Epithelial cell of proximal tubule (primary cell): ENCODE results near the gene COPA. TPM values are rescaled to one million over a fixed set of nuclear protein-coding genes. Genes with fewer than 3 reads are reported as not detected.

Source experiments
- DNase-seq: peaks from one replicate; pipeline ENCODE4 v3.0.0-alpha.2; 2011; ENCODE audit warnings: low read depth
- H3K4me3 ChIP-seq: 2 replicates; pipeline ENCODE4 v1.5.1; 2011; ENCODE audit warnings: low read depth, mild to moderate bottlenecking, low read length
- total RNA-seq: library from RNA; depleted of rRNA; stranded (reverse); fragments of >200 nt; gene quantifications from 2 replicates; pipeline ENCODE4 v1.2.3, GENCODE V29; 2015
- TF ChIP-seq, protein P1 (sequence below): conservative IDR thresholded peaks from 2 replicates; pipeline ENCODE4 v1.5.1; 2012; ENCODE audit warnings: low read depth, mild to moderate bottlenecking, low read length

The COPA gene
- total RNA-seq, 1 donor from 2014 or later = 89.7 TPM

- TF ChIP-seq, protein P1, sequence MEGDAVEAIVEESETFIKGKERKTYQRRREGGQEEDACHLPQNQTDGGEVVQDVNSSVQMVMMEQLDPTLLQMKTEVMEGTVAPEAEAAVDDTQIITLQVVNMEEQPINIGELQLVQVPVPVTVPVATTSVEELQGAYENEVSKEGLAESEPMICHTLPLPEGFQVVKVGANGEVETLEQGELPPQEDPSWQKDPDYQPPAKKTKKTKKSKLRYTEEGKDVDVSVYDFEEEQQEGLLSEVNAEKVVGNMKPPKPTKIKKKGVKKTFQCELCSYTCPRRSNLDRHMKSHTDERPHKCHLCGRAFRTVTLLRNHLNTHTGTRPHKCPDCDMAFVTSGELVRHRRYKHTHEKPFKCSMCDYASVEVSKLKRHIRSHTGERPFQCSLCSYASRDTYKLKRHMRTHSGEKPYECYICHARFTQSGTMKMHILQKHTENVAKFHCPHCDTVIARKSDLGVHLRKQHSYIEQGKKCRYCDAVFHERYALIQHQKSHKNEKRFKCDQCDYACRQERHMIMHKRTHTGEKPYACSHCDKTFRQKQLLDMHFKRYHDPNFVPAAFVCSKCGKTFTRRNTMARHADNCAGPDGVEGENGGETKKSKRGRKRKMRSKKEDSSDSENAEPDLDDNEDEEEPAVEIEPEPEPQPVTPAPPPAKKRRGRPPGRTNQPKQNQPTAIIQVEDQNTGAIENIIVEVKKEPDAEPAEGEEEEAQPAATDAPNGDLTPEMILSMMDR = no peak
- H3K4me3 ChIP-seq = no peak overlapping the region
- no peak for DNase-seq
Measured at GRCh38 chr1:160267284-160267991, 75.6 kb downstream of the COPA start.

GRCh38 chr1:160264795-160265307 lies 78.2 kb downstream of the COPA start:
- TF ChIP-seq, protein P1 = no peak
- no peak for DNase-seq
- no peak overlapping the region for H3K4me3 ChIP-seq

DNA sequence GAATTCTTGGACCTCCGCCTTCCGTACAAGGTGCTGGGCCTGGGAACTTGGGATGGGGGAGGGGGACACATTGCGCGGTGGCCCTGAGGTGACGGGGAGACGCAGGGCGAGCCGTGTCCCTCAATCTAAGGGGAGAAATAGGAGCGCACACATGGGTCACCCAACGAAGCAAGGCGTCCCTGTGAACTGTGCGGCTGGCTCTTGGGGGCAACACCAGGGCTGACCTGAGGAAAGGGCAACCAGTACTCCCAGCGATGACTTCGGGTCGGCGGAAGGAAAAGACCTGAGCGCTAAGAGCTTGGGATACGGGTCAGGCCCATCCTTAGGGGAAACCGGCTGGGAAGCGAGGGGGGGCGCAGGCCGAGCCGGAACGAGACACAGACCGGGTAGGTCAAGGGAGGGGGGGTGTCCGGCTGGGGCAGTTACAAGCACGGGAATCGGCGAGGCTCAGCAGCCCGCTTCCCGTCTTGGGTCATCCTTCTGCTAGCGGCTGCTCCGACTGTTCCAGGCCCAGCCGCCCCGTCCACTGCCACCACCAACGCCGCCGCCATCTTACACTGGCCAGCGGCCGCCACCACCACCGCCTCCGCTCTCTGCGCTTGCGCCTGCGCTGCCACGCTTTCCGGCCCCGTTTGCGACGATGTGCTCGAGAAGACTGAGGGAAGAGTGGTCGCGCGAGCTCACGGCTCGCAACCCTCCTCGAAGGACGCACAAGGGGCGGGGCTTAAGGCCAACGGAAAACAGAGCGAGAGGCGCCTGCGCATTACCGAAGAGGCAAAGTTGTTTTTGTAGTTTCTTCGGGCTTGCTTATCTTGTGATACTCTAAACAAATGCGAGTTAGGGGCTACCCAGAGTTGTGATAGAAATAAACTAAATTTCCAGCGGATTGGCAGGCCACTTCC lies 80.9 kb downstream of the COPA start, which contains the start of gene DCAF8:
DCAF8 (minus strand) TSS at position 657 of the 902 bp plus-strand sequence. CDS start 18,541 bp downstream, outside the sequence.
- peak within 1 kb of the TSS; percentile 91 for H3K4me3 ChIP-seq
- TF ChIP-seq, protein P1 = no peak
- DNase-seq = peak; percentile 68

- DNase-seq = no peak
- TF ChIP-seq, protein P1 = no peak
- H3K4me3 ChIP-seq = peak overlapping the region; percentile 91
Measured at GRCh38 chr1:160261556-160261892, 81.5 kb downstream of the COPA start.

- peak; percentile 73 for DNase-seq
- TF ChIP-seq, protein P1 = no peak
- peak overlapping the region; percentile 91 for H3K4me3 ChIP-seq
Measured at GRCh38 chr1:160260406-160261382, 82.4 kb downstream of the COPA start.

- H3K4me3 ChIP-seq = no peak overlapping the region
- no peak for DNase-seq
- TF ChIP-seq, protein P1 = no peak
Measured at GRCh38 chr1:160258177-160258798, 84.8 kb downstream of the COPA start.
